ENCODE results near the gene CIP2A. TPM values are rescaled to one million over a fixed set of nuclear protein-coding genes. Genes with fewer than 3 reads are reported as not detected.

The CIP2A gene
- total RNA-seq, 1 donor from 2014 or later = 11.3 TPM

GRCh38 chr3:108610651-108611050, 21.4 kb upstream of the CIP2A start:
- no peak for TF ChIP-seq CTCF (IDR thresholded peaks at IDR 0.05)
- Mint-ChIP-seq H3K9me3 (no peaks in the 10 kb centered on the region), H3K36me3 (ENCODE audit: low read depth) (peaks cover 25% of the 10 kb centered on the region), H3K4me3 (no peak overlapping the region), H3K27ac (no peak overlapping the region), H3K4me1 (peaks cover under 1% of the 10 kb centered on the region), H3K27me3 (no peaks in the 10 kb centered on the region)
- ChIA-PET POLR2A (no interaction called here), CTCF (no interaction called here)
- intact Hi-C loops (cut with micrococcal nuclease) = no loop called here
- DNase-seq (no peak), ATAC-seq (ENCODE audit: low read depth) (no peak)

GRCh38 chr3:108608750-108609149, 19.5 kb upstream of the CIP2A start:
- no peaks in the 10 kb centered on the region for H3K27me3 Mint-ChIP-seq
- H3K4me3 Mint-ChIP-seq = no peak overlapping the region
- ATAC-seq (ENCODE audit: low read depth) (no peak), DNase-seq (no peak)
- H3K36me3 Mint-ChIP-seq (ENCODE audit: low read depth) = peaks cover 20% of the 10 kb centered on the region
- TF ChIP-seq CTCF (IDR thresholded peaks at IDR 0.05) = no peak
- intact Hi-C loops (cut with micrococcal nuclease) = no loop called here
- peaks cover 9% of the 10 kb centered on the region for H3K4me1 Mint-ChIP-seq
- no peaks in the 10 kb centered on the region for H3K9me3 Mint-ChIP-seq
- no peak overlapping the region for H3K27ac Mint-ChIP-seq
- ChIA-PET POLR2A (no interaction called here), CTCF (no interaction called here)

- Mint-ChIP-seq H3K4me1 (peaks cover 30% of the 10 kb centered on the region), H3K27me3 (no peaks in the 10 kb centered on the region), H3K27ac (no peak overlapping the region), H3K9me3 (no peaks in the 10 kb centered on the region), H3K4me3 (no peak overlapping the region), H3K36me3 (ENCODE audit: low read depth) (peaks cover 12% of the 10 kb centered on the region)
- no peak for DNase-seq
- no peak for ATAC-seq (ENCODE audit: low read depth)
- CTCF ChIA-PET = no interaction called here
- POLR2A ChIA-PET = interaction anchor here (2.5 kb wide), 1 partner anchor 16 kb away, joined by 7 read pairs; the partner anchor contains the start of genes CIP2A and DZIP3
- intact Hi-C loops (cut with micrococcal nuclease) = no loop called here
- no peak for TF ChIP-seq CTCF (IDR thresholded peaks at IDR 0.05)
Observed at GRCh38 chr3:108605491-108605890, 16.3 kb upstream of the CIP2A start.

GRCh38 chr3:108605028-108605427, 15.8 kb upstream of the CIP2A start:
- no peaks in the 10 kb centered on the region for H3K9me3 Mint-ChIP-seq
- TF ChIP-seq CTCF (IDR thresholded peaks at IDR 0.05) = no peak
- no peaks in the 10 kb centered on the region for H3K27me3 Mint-ChIP-seq
- peaks cover 30% of the 10 kb centered on the region for H3K4me1 Mint-ChIP-seq
- no peak for ATAC-seq (ENCODE audit: low read depth)
- no peak for DNase-seq
- CTCF ChIA-PET = no interaction called here
- H3K4me3 Mint-ChIP-seq = no peak overlapping the region
- H3K36me3 Mint-ChIP-seq (ENCODE audit: low read depth) = peaks cover 10% of the 10 kb centered on the region
- H3K27ac Mint-ChIP-seq = no peak overlapping the region
- intact Hi-C loops (cut with micrococcal nuclease) = no loop called here
- POLR2A ChIA-PET = interaction anchor here (7.5 kb wide), 1 partner anchor 14 kb away, joined by 96 read pairs; the partner anchor contains the start of genes CIP2A and DZIP3

GRCh38 chr3:108603691-108604090, 14.5 kb upstream of the CIP2A start:
- TF ChIP-seq CTCF (IDR thresholded peaks at IDR 0.05) = no peak
- H3K4me1 Mint-ChIP-seq = peaks cover 30% of the 10 kb centered on the region
- H3K27me3 Mint-ChIP-seq = no peaks in the 10 kb centered on the region
- no peak overlapping the region for H3K4me3 Mint-ChIP-seq
- ATAC-seq (ENCODE audit: low read depth) (peak; percentile 49), DNase-seq (no peak)
- H3K9me3 Mint-ChIP-seq = no peaks in the 10 kb centered on the region
- ChIA-PET POLR2A (interaction anchor here (7.5 kb wide), 1 partner anchor 13 kb away, joined by 96 read pairs; the partner anchor contains the start of genes CIP2A and DZIP3), CTCF (interaction anchor here (1.4 kb wide), 1 partner anchor 420 kb away, joined by 6 read pairs; no protein-coding TSS in a partner anchor)
- intact Hi-C loops (cut with micrococcal nuclease) = no loop called here
- H3K36me3 Mint-ChIP-seq (ENCODE audit: low read depth) = peaks cover 7% of the 10 kb centered on the region
- peak overlapping the region; percentile 36 for H3K27ac Mint-ChIP-seq

Measured in activated B cell treated with CpG ODN at 0.5 μM for 24 hours (primary cell).